H1 (cell line): Measurements from ENCODE around the gene RNF10.

Source experiments
- ASH2L ChIP-seq: fragments of 200-600, 300-600 bp; sonication (generic); IDR thresholded peaks from one replicate; pipeline ENCODE4 v1.7.1; 2017; ENCODE audit warnings: low read length
- BRCA1 ChIP-seq: IDR thresholded peaks from 2 replicates; pipeline ENCODE4 v1.6.1; 2012; ENCODE audit warnings: low read depth, low read length, improper control_type of control experiment
- CHD2 ChIP-seq: IDR thresholded peaks from 2 replicates; pipeline ENCODE4 v1.6.1; 2012; ENCODE audit warnings: low read length, improper control_type of control experiment
- CTCF ChIP-seq, 3 experiments: IDR thresholded peaks; 1 replicate in 2 of 3; 2 replicates in 1 of 3; pipeline versions ENCODE4 v1.5.1 to v1.6.1; 2011; ENCODE audit warnings: low read length in 3 of 3, mild to moderate bottlenecking in 3 of 3, inconsistent platforms in 2 of 3, low read depth in 1 of 3, moderate library complexity in 1 of 3; ENCODE audit not compliant: insufficient read depth in 1 of 3; ENCODE audit errors: control extremely low read depth in 1 of 3
- TAF1 ChIP-seq: IDR thresholded peaks from 2 replicates; pipeline ENCODE4 v1.6.1; 2011; ENCODE audit warnings: mild to moderate bottlenecking, low read depth, low read length
- TCF12 ChIP-seq: IDR thresholded peaks from 2 replicates; pipeline ENCODE4 v1.6.1; 2011; ENCODE audit warnings: low read depth, mild to moderate bottlenecking, low read length
- TEAD4 ChIP-seq: IDR thresholded peaks from 2 replicates; pipeline ENCODE4 v1.6.1; 2012; ENCODE audit warnings: low read depth, low read length, inconsistent platforms, mixed read lengths
- USF2 ChIP-seq: IDR thresholded peaks from 2 replicates; pipeline ENCODE4 v1.6.1; 2011; ENCODE audit warnings: low read length, improper control_type of control experiment

GRCh38 chr12:120514002-120514401 lies 20.2 kb upstream of the RNF10 start:
- TF ChIP-seq CHD2 (no peak), CTCF (IDR thresholded peaks at IDR 0.05; ENCODE audit: control extremely low read depth in 1 of 3, insufficient read depth in 1 of 3, low read depth in 1 of 3, low read length in 3 of 3) (no peak), ASH2L (no peak), TCF12 (no peak), TEAD4 (no peak), TAF1 (no peak), USF2 (no peak), BRCA1 (no peak)
